ENCODE results near the gene OSBPL10. TPM values are rescaled to one million over a fixed set of nuclear protein-coding genes. Genes with fewer than 3 reads are reported as not detected.

The OSBPL10 gene
- total RNA-seq, 1 donor from 2014 or later: 18.8 TPM

DNA sequence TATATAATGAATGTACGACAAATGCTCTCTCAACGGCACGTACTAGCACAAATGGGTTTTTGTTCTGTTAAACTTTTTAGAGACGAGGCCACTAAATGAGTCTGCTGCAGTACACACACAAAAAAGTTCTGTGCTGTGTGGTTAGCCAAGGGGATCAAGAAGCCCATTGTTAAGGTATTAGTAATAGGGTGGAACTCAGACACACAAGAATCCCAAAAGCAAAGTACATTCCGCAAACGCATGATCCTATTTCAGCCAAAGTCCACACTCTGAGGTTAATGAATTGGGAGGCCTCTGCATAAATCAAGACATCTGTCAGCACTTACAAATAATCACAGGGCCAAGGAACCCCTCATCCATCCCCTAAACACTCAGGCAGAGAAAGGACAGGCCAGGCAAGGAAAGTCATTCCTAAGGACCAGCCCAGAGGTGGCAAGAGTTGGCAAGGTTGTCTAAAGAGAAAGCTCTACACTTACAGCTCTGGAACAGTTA is 12.1 kb downstream of the OSBPL10 start:
- Histone ChIP-seq H3K4me3 (no peak overlapping the region), H3K27ac (no peak overlapping the region), H3K4me1 (no peaks in the 10 kb centered on the region), H3K9me3 (no peaks in the 10 kb centered on the region), H3K27me3 (ENCODE audit: low read depth) (no peaks in the 10 kb centered on the region), H3K36me3 (no peaks in the 10 kb centered on the region)
- TF ChIP-seq, protein P1, sequence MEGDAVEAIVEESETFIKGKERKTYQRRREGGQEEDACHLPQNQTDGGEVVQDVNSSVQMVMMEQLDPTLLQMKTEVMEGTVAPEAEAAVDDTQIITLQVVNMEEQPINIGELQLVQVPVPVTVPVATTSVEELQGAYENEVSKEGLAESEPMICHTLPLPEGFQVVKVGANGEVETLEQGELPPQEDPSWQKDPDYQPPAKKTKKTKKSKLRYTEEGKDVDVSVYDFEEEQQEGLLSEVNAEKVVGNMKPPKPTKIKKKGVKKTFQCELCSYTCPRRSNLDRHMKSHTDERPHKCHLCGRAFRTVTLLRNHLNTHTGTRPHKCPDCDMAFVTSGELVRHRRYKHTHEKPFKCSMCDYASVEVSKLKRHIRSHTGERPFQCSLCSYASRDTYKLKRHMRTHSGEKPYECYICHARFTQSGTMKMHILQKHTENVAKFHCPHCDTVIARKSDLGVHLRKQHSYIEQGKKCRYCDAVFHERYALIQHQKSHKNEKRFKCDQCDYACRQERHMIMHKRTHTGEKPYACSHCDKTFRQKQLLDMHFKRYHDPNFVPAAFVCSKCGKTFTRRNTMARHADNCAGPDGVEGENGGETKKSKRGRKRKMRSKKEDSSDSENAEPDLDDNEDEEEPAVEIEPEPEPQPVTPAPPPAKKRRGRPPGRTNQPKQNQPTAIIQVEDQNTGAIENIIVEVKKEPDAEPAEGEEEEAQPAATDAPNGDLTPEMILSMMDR (IDR thresholded peaks at IDR 0.05): no peak
- ATAC-seq: no peak
- no peak for DNase-seq
- intact Hi-C loops (cut with DNase I): no loop called here

DNA sequence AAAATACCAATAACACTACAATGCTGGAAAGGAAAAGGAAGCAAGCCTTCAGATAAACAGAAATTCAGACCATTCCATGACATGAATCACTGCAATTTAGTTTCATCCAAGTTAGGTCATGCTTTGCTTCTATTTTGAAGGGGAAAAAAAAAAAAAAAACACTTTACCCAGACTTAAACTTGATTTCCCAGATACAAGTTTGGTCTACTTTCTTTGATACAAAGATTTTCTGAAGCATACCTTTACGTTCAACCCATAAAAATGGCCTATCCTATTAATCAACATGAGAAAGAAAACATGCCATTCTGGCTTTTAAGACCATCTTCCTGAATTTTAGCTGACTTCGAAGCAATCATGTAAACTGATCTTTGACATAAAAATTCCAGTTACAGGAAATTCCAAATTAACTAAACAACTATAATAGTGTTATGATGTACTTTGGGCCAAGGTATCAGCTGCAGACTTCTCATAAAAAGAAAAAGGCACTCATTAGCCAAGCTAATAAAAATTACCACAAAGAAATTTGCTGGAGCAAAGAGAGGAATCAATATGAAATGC is 12.6 kb downstream of the OSBPL10 start:
- no peak overlapping the region for H3K27ac ChIP-seq
- H3K4me3 ChIP-seq: no peak overlapping the region
- no peaks in the 10 kb centered on the region for H3K9me3 ChIP-seq
- DNase-seq (no peak), ATAC-seq (no peak)
- no peaks in the 10 kb centered on the region for H3K36me3 ChIP-seq
- intact Hi-C loops (cut with DNase I): no loop called here
- no peaks in the 10 kb centered on the region for H3K4me1 ChIP-seq
- TF ChIP-seq, protein P1 (IDR thresholded peaks at IDR 0.05): no peak
- no peaks in the 10 kb centered on the region for H3K27me3 ChIP-seq (ENCODE audit: low read depth)

DNA sequence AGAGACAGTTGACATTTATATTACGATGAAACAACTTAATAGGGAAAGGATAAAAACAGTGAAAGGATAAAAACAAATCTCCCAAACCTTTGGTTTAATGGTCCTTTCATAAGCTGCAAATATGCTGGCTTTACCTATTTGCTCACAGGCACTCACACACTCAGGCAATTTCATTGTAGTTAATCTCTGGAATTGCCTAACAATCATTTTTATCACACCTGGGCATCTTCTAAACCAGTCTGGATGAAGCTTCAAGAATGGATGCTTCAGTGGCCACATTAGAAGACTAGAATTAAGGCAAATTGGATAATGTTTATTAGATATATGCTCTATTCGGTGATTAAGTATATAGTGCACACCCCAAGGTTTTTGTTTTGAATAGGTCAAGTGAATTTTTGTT is 13.5 kb downstream of the OSBPL10 start:
- intact Hi-C loops (cut with DNase I): no loop called here
- Histone ChIP-seq H3K4me1 (no peaks in the 10 kb centered on the region), H3K27ac (no peak overlapping the region), H3K9me3 (no peaks in the 10 kb centered on the region), H3K27me3 (ENCODE audit: low read depth) (no peaks in the 10 kb centered on the region), H3K36me3 (no peaks in the 10 kb centered on the region), H3K4me3 (no peak overlapping the region)
- TF ChIP-seq, protein P1 (IDR thresholded peaks at IDR 0.05): no peak
- no peak for ATAC-seq
- DNase-seq: no peak

DNA sequence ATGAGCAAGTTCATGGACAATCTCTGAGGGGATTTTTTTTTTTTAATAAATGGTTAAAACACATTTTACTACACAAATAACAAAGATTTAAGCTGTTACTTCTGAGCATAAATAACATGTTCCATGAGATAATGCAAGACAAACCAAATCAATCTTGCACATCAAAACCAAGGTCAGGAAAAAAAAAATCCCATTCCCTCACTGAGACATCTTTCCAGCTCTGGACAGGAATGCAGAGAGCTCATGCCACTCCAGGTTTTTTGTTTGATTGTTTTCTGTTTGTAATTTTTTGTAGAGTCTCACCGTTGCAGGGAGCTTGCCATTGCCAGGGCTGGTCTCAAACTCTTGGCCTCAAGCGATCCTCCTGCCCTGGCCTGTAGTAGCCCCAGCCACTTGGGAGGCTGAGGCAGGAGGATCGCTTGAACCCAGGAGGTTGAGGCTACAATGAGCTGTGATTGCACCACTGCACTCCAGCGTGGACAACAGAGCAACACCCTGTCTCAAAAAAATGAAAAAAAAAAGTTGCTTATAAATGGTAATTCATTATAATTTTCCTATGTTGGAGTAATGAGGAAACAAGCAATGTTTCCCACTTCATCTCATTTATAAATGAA is 14.0 kb downstream of the OSBPL10 start:
- Histone ChIP-seq H3K27ac (no peak overlapping the region), H3K27me3 (ENCODE audit: low read depth) (no peaks in the 10 kb centered on the region), H3K4me1 (no peaks in the 10 kb centered on the region), H3K9me3 (no peaks in the 10 kb centered on the region), H3K4me3 (no peak overlapping the region), H3K36me3 (no peaks in the 10 kb centered on the region)
- ATAC-seq (no peak), DNase-seq (no peak)
- TF ChIP-seq, protein P1 (IDR thresholded peaks at IDR 0.05): no peak
- intact Hi-C loops (cut with DNase I): no loop called here

DNA sequence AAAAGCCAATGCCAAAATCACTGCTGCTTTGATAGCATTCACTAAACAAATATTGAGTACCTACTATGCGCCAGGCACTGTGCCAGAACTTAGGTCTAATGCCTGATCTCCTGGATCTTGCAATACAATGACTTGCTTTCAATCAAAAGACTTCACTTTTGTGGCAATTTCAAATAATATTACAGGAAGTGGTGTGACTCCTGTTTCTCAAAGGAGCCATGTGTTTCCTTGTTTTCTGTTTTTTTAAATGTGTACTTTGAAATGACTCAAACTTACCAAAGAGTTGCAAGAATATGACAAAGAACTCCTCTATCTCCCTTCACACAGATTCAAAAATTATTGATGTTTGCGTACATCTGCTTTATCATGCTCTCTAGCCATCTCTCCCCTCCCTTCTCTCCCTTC is 18.3 kb downstream of the OSBPL10 start:
- H3K27ac ChIP-seq: no peak overlapping the region
- H3K9me3 ChIP-seq: no peaks in the 10 kb centered on the region
- TF ChIP-seq, protein P1 (IDR thresholded peaks at IDR 0.05): no peak
- intact Hi-C loops (cut with DNase I): no loop called here
- H3K4me3 ChIP-seq: no peak overlapping the region
- H3K27me3 ChIP-seq (ENCODE audit: low read depth): no peaks in the 10 kb centered on the region
- peaks cover 35% of the 10 kb centered on the region for H3K4me1 ChIP-seq
- DNase-seq: no peak
- H3K36me3 ChIP-seq: no peaks in the 10 kb centered on the region
- ATAC-seq: no peak

Data from lower lobe of right lung (tissue), 2 donors.